PFSK-1 (cell line): ENCODE data around the gene PGA4.
"Not testable (repeated sequence)": the region's sequence is repeated elsewhere in the genome, so short reads cannot be mapped to it uniquely, and the experiment has no call there.

ENCODE experiments used
- FOXP2 ChIP-seq: optimal IDR thresholded peaks from 2 replicates; pipeline ENCODE3; 2011; ENCODE audit warnings: borderline replicate concordance, control low read depth, inconsistent platforms; ENCODE audit not compliant: insufficient read depth; ENCODE audit errors: extremely low read length, extremely low read depth
- POLR2AphosphoS5 ChIP-seq: IDR thresholded peaks from 2 replicates; pipeline ENCODE4 v1.6.1; 2012; ENCODE audit warnings: low read depth, mild to moderate bottlenecking, control low read depth, low read length, moderate library complexity
- SIN3A ChIP-seq: IDR thresholded peaks from 2 replicates; pipeline ENCODE4 v1.6.1; 2012; ENCODE audit warnings: mild to moderate bottlenecking, low read length, moderate library complexity, borderline replicate concordance; ENCODE audit not compliant: insufficient read depth
- TAF1 ChIP-seq: IDR thresholded peaks from 2 replicates; pipeline ENCODE4 v1.6.1; 2012; ENCODE audit warnings: low read length, control low read depth, borderline replicate concordance; ENCODE audit not compliant: insufficient read depth
- TF ChIP-seq, protein P1 (sequence below), 2 experiments: IDR thresholded peaks; 2 replicates each; pipeline versions ENCODE4 v1.6.1 to v1.8.0; 2011 to 2012; ENCODE audit warnings: low read depth in 2 of 2, low read length in 2 of 2, control low read depth in 1 of 2, inconsistent platforms in 1 of 2, mild to moderate bottlenecking in 1 of 2, moderate library complexity in 1 of 2; ENCODE audit not compliant: insufficient read depth in 1 of 2

PGA4 gene

DNA sequence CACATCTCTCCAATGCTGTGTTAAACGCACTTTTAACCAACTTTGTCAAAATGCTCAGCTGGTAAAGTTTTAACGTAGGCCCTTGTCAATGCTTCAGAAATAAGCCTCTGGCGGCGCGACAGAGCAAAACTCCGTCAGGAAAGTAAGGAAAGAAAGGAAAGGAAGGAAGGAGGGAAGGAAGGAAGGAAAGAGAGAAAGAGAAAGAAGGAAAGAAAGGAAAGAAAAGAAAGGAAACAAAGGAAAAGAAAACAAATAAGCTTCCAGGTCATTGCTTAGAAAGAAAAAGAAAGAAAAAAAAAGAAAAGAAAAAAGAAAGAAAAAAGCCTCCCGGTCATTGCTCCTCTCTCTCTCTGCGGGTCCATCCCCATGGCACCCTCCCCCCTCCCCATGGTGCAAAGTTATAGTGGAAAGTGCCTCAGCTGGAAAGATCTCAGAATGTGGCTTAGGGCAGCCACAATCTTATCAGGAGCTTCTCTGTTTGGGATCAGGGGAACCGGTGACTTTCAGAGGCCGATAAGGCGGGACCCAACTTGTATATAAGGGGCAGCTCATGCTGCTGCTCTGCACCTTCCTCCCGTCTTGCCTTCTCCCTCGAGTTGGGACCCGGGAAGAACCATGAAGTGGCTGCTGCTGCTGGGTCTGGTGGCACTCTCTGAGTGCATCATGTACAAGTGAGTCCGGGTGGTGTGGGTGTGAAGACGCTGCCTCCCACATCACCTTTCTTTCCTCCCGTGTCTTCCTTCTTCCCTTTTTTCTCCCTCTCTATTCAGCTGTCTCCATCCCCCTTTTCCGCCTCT is 19.0 kb upstream of the PGA4 start, which contains the start of gene PGA3:
PGA3 (plus strand) TSS at position 566 of the 797 bp plus-strand sequence; CDS start at position 616, 50 bp downstream.
- TF ChIP-seq POLR2AphosphoS5, TAF1: not testable (repeated sequence)
- TF ChIP-seq, protein P1, sequence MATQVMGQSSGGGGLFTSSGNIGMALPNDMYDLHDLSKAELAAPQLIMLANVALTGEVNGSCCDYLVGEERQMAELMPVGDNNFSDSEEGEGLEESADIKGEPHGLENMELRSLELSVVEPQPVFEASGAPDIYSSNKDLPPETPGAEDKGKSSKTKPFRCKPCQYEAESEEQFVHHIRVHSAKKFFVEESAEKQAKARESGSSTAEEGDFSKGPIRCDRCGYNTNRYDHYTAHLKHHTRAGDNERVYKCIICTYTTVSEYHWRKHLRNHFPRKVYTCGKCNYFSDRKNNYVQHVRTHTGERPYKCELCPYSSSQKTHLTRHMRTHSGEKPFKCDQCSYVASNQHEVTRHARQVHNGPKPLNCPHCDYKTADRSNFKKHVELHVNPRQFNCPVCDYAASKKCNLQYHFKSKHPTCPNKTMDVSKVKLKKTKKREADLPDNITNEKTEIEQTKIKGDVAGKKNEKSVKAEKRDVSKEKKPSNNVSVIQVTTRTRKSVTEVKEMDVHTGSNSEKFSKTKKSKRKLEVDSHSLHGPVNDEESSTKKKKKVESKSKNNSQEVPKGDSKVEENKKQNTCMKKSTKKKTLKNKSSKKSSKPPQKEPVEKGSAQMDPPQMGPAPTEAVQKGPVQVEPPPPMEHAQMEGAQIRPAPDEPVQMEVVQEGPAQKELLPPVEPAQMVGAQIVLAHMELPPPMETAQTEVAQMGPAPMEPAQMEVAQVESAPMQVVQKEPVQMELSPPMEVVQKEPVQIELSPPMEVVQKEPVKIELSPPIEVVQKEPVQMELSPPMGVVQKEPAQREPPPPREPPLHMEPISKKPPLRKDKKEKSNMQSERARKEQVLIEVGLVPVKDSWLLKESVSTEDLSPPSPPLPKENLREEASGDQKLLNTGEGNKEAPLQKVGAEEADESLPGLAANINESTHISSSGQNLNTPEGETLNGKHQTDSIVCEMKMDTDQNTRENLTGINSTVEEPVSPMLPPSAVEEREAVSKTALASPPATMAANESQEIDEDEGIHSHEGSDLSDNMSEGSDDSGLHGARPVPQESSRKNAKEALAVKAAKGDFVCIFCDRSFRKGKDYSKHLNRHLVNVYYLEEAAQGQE (IDR thresholded peaks at IDR 0.05; ENCODE audit: insufficient read depth in 1 of 2, low read depth in 2 of 2, low read length in 2 of 2), result not testable (repeated sequence)

- TF ChIP-seq FOXP2, POLR2AphosphoS5, TAF1: not testable (repeated sequence)
Observed at GRCh38 chr11:61240875-61241274, 18.7 kb downstream of the PGA4 start, which contains the start of gene PGA5. Gene PGA5, plus strand, starts transcription at chr11:61241175. Its CDS starts 52 bp downstream, at chr11:61241227.

DNA sequence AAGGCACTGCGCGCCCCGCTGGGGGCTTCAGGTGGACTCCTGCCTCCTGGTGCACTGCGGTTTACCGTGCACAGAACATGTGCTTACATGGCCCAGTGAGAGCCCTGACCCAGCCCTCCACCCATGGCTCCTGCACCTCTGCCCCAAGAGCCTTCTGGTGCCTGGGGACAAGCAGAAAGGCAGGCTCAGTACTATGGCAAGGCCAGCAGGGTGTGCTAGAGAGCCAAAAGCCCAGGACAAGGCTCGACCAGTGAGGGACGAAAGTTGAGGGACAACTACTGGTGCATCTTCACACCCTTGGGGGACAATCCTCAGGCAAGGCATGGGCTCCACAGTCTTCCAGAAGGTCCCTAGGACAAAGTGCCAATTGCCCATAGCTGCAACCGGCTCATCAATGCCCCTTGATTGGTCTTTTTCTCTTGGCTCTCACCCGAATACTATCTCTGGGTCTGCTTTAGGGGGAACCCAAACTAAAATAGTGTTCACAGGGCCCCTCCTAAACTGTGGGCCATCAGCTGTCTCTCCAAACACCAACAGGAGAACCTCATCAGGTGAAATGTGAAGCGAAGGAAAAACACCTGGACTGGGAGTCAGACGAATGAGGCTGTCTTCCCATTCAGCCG is 32.4 kb downstream of the PGA4 start:
- TF ChIP-seq SIN3A, result no peak
- TF ChIP-seq TAF1, result no peak
- TF ChIP-seq, protein P1 (IDR thresholded peaks at IDR 0.05; ENCODE audit: insufficient read depth in 1 of 2, low read depth in 2 of 2, low read length in 2 of 2), result no peak
- no peak for TF ChIP-seq POLR2AphosphoS5
- TF ChIP-seq FOXP2, result no peak

DNA sequence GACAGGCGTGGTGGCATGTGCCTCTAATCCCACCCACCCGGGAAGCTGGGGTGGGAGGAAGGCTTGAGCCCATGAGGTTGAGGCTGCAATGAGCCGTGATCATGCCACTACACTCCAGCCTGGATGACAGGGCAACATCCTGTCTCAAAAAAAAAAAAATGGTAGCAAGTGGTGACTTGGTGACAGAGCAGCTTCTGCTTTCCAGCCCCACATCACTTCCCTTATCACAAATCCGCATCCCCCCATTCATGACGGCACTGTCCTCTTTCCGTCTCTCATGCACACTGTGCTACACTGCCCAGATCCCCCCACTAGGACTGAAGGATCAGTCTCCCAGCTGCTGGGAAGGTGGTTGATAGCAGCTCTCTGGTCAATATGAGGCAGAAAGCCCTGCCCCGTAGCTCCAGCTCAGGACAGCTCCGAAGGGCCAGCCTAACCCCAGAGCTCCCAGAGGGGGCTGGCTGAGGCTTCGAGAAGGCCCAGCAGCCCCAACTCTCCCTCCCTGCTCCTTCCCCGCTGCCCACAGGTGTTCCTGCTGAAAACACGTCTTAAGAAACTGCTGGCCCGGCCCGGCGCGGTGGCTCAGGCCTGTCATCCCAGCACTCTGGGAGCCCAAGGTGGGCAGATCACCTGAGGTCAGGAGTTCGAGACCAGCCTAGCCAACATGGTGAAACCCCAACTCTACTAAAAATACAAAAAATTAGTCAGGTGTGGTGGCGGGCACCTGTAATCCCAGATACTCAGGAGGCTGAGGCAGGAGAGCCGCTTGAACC is 34.7 kb downstream of the PGA4 start:
- TF ChIP-seq, protein P1 (IDR thresholded peaks at IDR 0.05; ENCODE audit: insufficient read depth in 1 of 2, low read depth in 2 of 2, low read length in 2 of 2), result no peak
- TF ChIP-seq POLR2AphosphoS5 (no peak), TAF1 (no peak), SIN3A (no peak), FOXP2 (no peak)

DNA sequence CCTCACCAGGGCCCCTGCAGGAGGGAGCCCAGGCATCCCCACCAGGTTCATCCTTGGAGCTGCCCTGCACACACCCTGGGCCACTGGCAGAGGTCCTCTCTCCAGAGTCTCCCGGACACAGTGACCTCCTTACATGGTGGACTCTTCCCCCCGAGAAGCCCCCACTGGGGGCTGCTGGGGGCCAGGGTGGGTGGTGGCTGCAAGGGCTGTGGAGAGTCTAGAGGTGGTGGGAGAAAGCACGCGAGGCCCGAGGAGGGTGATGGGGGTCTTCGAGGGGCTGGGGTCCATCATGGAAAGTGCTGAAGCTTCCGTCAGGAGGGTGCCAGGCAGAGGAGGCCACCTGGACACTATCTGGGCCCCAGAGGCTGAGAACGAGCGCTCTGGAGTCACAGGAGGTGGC is 36.4 kb downstream of the PGA4 start:
- TF ChIP-seq, protein P1 (IDR thresholded peaks at IDR 0.05; ENCODE audit: insufficient read depth in 1 of 2, low read depth in 2 of 2, low read length in 2 of 2), result no peak
- TF ChIP-seq TAF1 (no peak), SIN3A (no peak), POLR2AphosphoS5 (no peak), FOXP2 (no peak)
